GM21515 (cell line): ENCODE measurements around the gene RCOR1.
A peak's percentile ranks its signal among the peaks of the same experiment; 100 is the strongest.
"Not testable (repeated sequence)": the region's sequence is repeated elsewhere in the genome, so short reads cannot be mapped to it uniquely, and the experiment has no call there.

Experiments used
- ATAC-seq: cut with Tn5 transposase; IDR thresholded peaks from one replicate; pipeline ENCODE4 v1.9.1; 2021; ENCODE audit not compliant: unreplicated experiment

The RCOR1 gene

GRCh38 chr14:102591944-102592762 is at the start of gene RCOR1:
TSS of gene RCOR1 (plus strand) at chr14:102592649. CDS start at chr14:102592887, 238 bp downstream.
- peak; percentile 63 for ATAC-seq

GRCh38 chr14:102544046-102544746 is 48.3 kb upstream of the RCOR1 start:
- no peak for ATAC-seq

- no peak for ATAC-seq
These were observed 47.5 kb upstream of the RCOR1 start for GRCh38 chr14:102544747-102545460.

- no peak for ATAC-seq
These were observed 46.8 kb upstream of the RCOR1 start for GRCh38 chr14:102545461-102546265.

GRCh38 chr14:102548616-102549240 is 43.7 kb upstream of the RCOR1 start:
- ATAC-seq = no peak

- not testable (repeated sequence) for ATAC-seq
These were observed 41.5 kb upstream of the RCOR1 start for GRCh38 chr14:102550927-102551401.

- no peak for ATAC-seq
These were observed 40.3 kb upstream of the RCOR1 start for GRCh38 chr14:102551995-102552705.

- no peak for ATAC-seq
These were observed 37.3 kb upstream of the RCOR1 start for GRCh38 chr14:102554821-102555819.

GRCh38 chr14:102556098-102556677 is 36.3 kb upstream of the RCOR1 start:
- ATAC-seq = no peak

GRCh38 chr14:102557434-102558226 is 34.8 kb upstream of the RCOR1 start:
- no peak for ATAC-seq

GRCh38 chr14:102558556-102558955 is 33.9 kb upstream of the RCOR1 start:
- no peak for ATAC-seq

GRCh38 chr14:102560458-102561261 is 31.8 kb upstream of the RCOR1 start:
- no peak for ATAC-seq

GRCh38 chr14:102565331-102565887 is 27.0 kb upstream of the RCOR1 start:
- ATAC-seq = no peak

- no peak for ATAC-seq
These were observed 26.5 kb upstream of the RCOR1 start for GRCh38 chr14:102565959-102566358.

- ATAC-seq = no peak
These were observed 24.3 kb upstream of the RCOR1 start for GRCh38 chr14:102568115-102568614.
